Fibroblast of lung (primary cell): ENCODE measurements around the gene C6orf132.

Experiments
- CTCF ChIP-seq, 2 donors: IDR thresholded peaks in 1 of 2; conservative IDR thresholded peaks in 1 of 2; 1 replicate in 1 of 2; 2 replicates in 1 of 2; pipeline ENCODE4 v1.5.1; 2011 to 2012; ENCODE audit warnings: low read length in 2 of 2, control low read depth in 1 of 2, inconsistent platforms in 1 of 2, low read depth in 1 of 2, mild to moderate bottlenecking in 1 of 2
- EZH2 ChIP-seq: IDR thresholded peaks from 2 replicates; pipeline ENCODE4 v1.5.1; 2012; ENCODE audit warnings: low read length, control low read depth, mild to moderate bottlenecking; ENCODE audit errors: missing control alignments

DNA sequence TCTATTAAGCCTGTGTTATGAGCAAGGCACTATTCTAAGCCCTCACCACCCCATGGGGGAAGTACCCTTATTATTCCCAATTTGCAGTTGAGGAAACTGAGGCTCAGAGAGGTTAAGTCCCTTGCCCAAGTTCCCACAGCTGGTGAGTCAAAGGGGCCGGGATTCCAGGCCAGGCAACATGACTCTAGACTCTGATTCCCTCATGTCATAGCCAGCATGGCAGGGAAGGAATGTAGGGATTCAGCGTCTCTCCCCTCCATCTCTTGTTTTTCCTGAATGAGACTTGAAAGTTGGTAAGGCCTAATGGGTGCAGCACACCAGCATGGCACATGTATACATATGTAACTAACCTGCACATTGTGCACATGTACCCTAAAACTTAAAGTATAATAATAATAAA, 6.7 kb downstream of the C6orf132 start:
- TF ChIP-seq EZH2 (no peak), CTCF (conservative IDR thresholded peaks at IDR 0.05 in 1 of 2, IDR thresholded peaks at IDR 0.05 in 1 of 2; ENCODE audit: low read depth in 1 of 2, low read length in 2 of 2) (no peak)
